HFF-Myc (cell line): Measurements from ENCODE around the gene NIBAN1.

ENCODE experiments used
- DNase-seq: peaks from one replicate; pipeline ENCODE4 v3.0.0-alpha.2; 2011; ENCODE audit warnings: low read depth; ENCODE audit errors: extremely low read depth
- H3K4me3 ChIP-seq: replicated peaks from 2 replicates; pipeline ENCODE4 v1.5.1; 2011; ENCODE audit warnings: low read depth, mild to moderate bottlenecking, control low read depth, low read length
- CTCF ChIP-seq: IDR thresholded peaks from 2 replicates; pipeline ENCODE4 v1.5.1; 2012; ENCODE audit warnings: mild to moderate bottlenecking, low read depth, low read length, control low read depth; ENCODE audit errors: missing control alignments

Gene NIBAN1

GRCh38 chr1:184929711-184930202, 44.6 kb downstream of the NIBAN1 start:
- no peak for TF ChIP-seq CTCF
- no peak for DNase-seq
- H3K4me3 ChIP-seq = no peak overlapping the region

- H3K4me3 ChIP-seq = no peak overlapping the region
- DNase-seq = no peak
- TF ChIP-seq CTCF = no peak
Observed at GRCh38 chr1:184928394-184928793, 45.9 kb downstream of the NIBAN1 start.
